ENCODE data around the gene SPN.
A peak's percentile ranks its signal among the peaks of the same experiment; 100 is the strongest.
"Not testable (repeated sequence)": the region's sequence is repeated elsewhere in the genome, so short reads cannot be mapped to it uniquely, and the experiment has no call there.

The SPN gene

GRCh38 chr16:29680180-29680598 is 17.1 kb downstream of the SPN start:
- no peak for DNase-seq

GRCh38 chr16:29683543-29684090 is 20.6 kb downstream of the SPN start:
- no peak for DNase-seq

- no peak for DNase-seq
Observed at GRCh38 chr16:29684679-29685078, 21.6 kb downstream of the SPN start.

DNA sequence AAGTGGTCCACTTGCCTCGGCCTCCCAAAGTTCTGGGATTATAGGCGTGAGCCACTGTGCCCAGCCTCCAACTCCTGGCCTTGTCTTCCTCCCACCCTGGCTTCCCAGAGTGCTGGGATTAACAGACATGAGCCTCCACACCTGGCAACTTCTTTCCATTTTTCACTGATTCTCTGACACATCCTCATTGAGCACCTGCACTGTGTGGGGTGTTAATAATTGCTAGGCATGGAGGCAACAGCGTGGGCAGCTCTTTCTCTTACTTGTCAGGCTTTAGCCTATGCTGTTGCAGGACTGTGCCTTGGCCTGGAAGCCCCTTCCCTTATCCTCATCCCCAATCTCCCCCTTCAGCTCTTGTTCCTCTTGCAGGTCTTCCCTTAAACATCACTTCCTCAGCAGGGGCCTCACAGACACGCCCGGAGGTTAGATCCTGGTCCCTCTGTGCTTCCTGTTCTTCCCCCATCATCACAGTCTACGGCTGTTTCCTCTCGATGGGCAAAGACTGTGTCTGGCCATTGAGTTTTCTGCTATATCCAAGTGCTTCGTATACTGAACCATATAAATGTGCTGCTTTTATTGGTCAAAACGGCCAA is 23.8 kb downstream of the SPN start:
- peak; percentile 76 for DNase-seq

- no peak for DNase-seq
Observed at GRCh38 chr16:29687755-29688154, 24.7 kb downstream of the SPN start.

DNA sequence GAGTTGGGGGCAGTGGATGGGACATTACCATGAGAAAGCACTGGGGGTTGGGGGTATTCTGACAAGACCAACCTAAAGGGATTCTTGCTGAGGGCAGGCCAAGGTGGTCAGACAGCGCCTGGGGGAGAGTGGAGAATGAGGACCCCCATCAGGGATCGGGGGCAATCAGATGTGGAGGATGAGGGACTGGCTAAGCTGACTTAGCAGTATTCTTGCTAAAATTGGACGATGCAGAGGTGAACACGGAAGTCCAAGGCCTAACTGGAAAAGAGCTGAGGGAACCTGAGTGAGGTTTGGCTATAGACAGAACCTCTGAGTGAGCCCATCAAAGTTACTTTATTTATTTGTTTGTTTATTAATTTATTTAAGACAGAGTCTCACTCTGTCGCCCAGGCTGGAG is 25.1 kb downstream of the SPN start:
- DNase-seq, result no peak

- DNase-seq, result peak; percentile 73
Observed at GRCh38 chr16:29689490-29690351, 26.7 kb downstream of the SPN start.

DNA sequence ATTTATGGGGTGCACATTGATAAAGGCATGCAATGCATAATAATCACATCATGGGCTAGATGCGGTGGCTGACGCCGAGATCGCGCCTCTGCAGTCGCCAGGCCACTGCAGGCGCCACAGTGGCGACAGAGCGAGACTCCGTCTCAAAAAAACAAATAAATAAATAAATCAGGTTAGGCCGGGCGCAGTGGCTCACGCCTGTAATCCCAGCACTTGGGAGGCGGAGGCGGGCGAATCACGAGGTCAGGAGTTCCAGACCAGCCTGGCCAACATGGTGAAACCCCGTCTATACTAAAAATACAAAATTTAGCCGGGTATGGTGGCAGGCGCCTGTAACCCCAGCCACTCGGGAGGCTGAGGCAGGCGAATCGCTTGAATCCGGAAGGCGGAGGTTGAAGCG is 29.6 kb downstream of the SPN start:
- DNase-seq, result not testable (repeated sequence)

DNA sequence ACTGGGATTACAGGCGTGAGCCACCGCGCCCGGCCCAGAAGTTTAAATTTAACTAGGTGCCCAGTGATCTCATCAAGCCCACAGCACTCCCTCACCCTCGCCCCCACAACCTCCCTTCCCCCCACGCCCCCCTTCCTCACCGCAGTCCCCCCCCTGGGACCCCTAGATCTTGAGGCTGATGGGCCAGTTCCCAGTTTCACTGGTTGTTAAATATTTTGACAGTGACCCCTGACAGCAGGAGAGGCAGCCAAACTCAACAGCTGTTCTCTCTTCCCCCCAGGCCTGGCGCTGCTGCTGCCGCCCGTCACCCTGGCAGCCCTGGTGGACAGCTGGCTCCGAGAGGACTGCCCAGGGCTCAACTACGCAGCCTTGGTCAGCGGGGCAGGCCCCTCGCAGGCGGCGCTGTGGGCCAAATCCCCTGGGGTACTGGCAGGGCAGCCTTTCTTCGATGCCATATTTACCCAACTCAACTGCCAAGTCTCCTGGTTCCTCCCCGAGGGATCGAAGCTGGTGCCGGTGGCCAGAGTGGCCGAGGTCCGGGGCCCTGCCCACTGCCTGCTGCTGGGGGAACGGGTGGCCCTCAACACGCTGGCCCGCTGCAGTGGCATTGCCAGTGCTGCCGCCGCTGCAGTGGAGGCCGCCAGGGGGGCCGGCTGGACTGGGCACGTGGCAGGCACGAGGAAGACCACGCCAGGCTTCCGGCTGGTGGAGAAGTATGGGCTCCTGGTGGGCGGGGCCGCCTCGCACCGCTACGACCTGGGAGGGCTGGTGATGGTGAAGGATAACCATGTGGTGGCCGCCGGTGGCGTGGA is 31.5 kb downstream of the SPN start:
- DNase-seq, result no peak

DNA sequence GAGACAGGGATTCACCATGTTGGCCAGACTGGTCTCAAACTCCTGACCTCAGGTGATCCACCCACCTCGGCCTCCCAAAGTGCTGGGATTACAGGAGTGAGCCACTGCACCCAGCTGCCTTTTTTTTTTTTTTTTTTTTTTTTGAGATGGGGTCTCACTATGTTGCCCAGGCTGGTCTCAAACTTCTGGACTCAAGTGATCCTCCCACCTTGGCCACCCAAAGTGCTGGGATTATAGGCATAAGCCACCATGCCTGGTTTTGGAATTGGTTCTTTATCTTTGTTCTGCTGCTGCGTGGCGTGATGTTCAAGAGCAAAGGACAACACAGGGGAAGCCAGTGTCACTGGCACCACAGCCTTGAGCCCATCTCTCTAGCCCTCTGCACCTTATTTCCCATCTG is 32.6 kb downstream of the SPN start:
- not testable (repeated sequence) for DNase-seq

DNA sequence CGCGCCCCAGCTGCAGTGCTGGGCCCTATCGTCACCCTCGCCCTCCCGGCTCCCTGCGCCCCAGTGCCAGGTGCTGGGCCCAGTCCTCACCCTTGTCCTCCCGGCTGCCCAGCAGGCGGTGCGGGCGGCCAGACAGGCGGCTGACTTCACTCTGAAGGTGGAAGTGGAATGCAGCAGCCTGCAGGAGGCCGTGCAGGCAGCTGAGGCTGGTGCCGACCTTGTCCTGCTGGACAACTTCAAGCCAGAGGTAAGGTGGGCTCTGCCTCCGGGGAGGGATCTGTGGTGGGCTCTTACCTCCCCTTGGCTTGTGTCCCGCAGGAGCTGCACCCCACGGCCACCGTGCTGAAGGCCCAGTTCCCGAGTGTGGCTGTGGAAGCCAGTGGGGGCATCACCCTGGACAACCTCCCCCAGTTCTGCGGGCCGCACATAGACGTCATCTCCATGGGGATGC is 33.9 kb downstream of the SPN start:
- no peak for DNase-seq

DNA sequence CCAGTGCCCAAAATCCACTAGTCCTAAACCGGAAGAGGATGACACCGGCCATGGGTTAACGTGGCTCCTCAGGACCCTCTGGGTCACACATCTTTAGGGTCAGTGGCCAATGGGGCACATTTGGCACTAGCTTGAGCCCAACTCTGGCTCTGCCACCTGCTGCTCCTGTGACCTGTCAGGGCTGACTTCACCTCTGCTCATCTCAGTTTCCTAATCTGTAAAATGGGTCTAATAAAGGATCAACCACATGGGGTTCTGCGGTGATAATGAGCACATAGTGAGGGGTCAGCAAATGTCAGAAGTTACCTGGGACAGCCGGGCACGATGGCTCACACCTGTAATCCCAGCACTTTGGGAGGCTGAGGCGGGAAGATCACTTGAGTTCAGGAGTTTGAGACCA is 34.3 kb downstream of the SPN start:
- DNase-seq, result no peak

- no peak for DNase-seq
Observed at GRCh38 chr16:29698042-29698441, 35.0 kb downstream of the SPN start.

DNA sequence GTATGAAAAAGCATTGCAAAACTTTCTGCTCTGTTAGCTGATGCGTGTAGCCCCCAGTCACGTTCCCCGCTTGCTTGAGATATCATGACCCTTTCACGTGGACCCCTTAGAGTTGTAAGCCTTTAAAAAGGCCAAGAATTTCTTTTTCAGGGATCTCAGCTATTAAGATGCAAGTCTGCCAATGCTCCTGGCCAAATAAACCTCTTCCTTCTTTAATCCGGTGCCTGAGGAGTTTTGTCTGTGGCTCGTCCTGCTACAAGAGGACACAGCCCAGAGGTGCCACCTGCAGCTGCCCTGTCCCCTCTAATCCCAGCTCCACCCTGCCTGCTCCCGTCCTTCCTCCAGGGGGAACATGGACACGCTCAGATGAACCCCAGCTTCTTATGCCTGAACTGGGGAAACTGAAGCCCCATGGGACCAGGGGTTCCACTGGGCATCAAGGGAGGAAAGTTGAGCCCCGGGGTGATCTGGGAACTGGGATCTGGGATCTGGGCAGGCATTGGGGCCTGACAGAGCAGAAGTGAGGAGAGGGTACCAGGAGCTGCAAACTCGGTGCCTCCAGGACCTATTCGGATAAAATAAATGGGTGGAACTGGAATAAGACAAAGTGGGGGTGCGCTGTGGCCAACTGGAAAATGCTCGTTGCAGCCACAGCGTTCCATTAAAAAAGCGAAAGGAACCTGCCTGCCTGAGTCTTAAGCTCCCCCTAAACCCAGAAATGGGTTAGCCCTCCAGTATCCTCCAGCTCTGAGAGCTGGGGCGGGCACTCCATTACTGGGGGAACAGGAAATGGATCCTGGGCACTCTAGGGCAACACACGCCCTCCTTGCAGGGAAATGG is 35.7 kb downstream of the SPN start:
- DNase-seq, result no peak

DNA sequence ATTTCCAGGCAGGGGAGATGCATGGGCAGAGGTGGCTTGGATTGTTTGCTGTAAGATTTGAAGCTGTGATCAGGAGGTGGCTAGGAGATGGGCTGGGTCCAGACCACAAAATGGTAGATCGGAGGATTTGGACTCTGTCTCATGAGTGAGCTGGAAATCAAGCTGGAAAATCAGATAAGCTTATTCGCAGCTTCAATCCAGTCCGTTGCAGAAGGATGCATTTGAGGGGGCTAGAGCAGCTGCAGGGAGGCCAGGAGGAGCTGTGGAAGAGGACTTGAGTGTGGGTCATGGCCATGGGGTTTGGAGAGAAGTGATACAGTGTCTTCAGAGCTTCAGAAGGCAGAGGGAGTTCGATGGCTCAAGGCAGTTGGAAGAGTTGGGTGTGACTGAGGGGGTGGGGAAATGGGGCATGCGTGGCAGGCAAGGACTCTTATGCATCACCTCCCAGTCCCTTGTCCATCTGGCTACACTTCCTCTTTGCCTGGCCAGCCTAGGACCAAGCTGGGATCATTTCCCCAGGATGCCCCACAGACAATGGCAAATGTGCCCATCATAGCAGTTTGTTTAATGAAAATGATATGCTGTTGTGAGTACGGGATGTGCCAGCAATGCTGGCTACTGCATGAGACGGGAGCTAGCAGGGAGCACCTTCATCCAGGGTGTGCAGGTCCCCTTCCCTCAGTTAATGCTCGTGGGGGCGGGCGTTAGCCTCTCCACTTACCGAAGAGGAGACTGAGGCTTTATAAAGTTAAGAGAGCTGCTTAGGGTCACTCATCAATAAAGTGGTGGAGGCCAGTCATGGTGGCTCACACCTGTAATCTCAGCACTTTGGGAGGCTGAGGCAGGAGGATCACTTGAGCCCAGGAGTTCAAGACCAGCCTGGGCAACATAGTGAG is 36.5 kb downstream of the SPN start:
- DNase-seq, result peak; percentile 35

- DNase-seq, result peak; percentile 92
Observed at GRCh38 chr16:29700253-29700987, 37.4 kb downstream of the SPN start.

DNA sequence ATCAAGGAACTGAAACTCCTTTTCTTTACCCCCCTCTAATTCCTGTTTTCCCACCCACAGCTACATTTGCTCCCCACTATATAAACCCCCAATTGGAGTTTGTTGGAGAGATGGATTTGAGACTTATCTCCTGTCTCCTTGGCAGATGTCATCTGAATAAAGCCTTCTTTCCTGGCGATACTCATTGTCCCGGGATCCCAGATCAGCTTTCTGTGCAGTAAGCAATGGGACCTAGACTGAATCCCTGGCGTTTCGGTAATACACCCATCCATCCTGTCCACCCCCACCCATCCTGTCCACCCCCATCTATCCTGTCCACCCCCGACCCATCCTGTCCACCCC is 38.1 kb downstream of the SPN start:
- DNase-seq, result no peak

DNA sequence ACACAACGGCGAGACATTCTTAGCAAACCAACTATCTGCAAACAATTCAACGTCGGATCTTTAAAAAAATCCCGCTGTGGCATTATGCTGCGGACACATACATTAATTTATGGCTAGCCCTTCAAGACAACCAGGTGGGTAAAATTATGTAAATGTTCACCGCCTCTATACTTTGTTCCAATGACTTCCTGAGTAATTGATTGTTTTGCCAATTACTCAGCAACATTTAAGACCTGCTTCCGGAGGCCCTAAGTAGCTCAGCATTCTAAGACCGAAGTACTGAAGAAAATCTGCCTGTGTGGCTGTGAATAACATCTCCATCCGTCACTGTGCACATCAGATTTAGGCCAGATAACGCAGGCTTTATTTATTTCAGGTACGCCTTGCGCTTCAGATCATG is 39.2 kb downstream of the SPN start:
- peak; percentile 41 for DNase-seq

- no peak for DNase-seq
Observed at GRCh38 chr16:29705030-29705429, 42.0 kb downstream of the SPN start.

GRCh38 chr16:29707160-29707559 is 44.1 kb downstream of the SPN start:
- DNase-seq, result not testable (repeated sequence)

Data from hematopoietic multipotent progenitor cell treated with erythropoietin and hydrocortisone succinate and interleukin-3 and kit ligand, for 4 days (in vitro differentiated cells).